ENCODE data around the gene FRY. TPM values are rescaled to one million over a fixed set of nuclear protein-coding genes. Genes with fewer than 3 reads are reported as not detected.

Gene FRY
- total and polyA plus RNA-seq, 10 of the 15 experiments (the other 5 are each of a cell fraction or from before 2014, with no cell fraction given): 0.18 to 1.4 (median 0.30) TPM

- Histone ChIP-seq H3K36me3 (ENCODE audit: control insufficient read depth in 2 of 2, insufficient read depth in 2 of 2, low read length in 1 of 2) (no peaks in the 10 kb centered on the region), H3K4me3 (no peak overlapping the region), H3K4me1 (ENCODE audit: control insufficient read depth, insufficient read depth, low read length) (no peaks in the 10 kb centered on the region), H3K9ac (ENCODE audit: control insufficient read depth, insufficient read depth, low read length) (no peak overlapping the region), H3K9me3 (replicated peaks; ENCODE audit: control insufficient read depth, insufficient read depth, low read length) (no peaks in the 10 kb centered on the region), H2AFZ (ENCODE audit: control insufficient read depth, low read depth, low read length) (no peak overlapping the region), H3K27me3 (replicated peaks in 1 of 2; ENCODE audit: control insufficient read depth in 2 of 2, insufficient read depth in 2 of 2, low read length in 1 of 2) (no peaks in the 10 kb centered on the region; a peak in 1 of 4 replicates), H3K27ac (ENCODE audit: control insufficient read depth, insufficient read depth) (no peak overlapping the region), H4K20me1 (ENCODE audit: control insufficient read depth, insufficient read depth) (no peaks in the 10 kb centered on the region), H3K79me2 (ENCODE audit: control insufficient read depth, insufficient read depth, low read length) (no peaks in the 10 kb centered on the region), H3K4me2 (ENCODE audit: control insufficient read depth, insufficient read depth) (no peak overlapping the region)
- no TSS peak for BruUV-seq (replicated peaks)
- intact Hi-C loops (cut with micrococcal nuclease; ENCODE audit: unreplicated experiment): no loop called here
- ChIA-PET SMC1A (ENCODE audit: uncharacterized antibody, unreplicated experiment) (no interaction called here), POLR2A (no interaction called here), RAD21 (ENCODE audit: unreplicated experiment) (no interaction called here), CTCF (interaction anchor here (1.7 kb wide), 1 partner anchor 12 kb away, joined by 3 read pairs; no protein-coding TSS in a partner anchor)
- no peak for DNase-seq (ENCODE audit: low read depth, low spot score)
- TF ChIP-seq HSF1 (IDR thresholded peaks at IDR 0.05; ENCODE audit: low read depth, low read length) (no peak), PAX8 (IDR thresholded peaks at IDR 0.05) (no peak), PRDM15 (CRISPR knock-in tag; IDR thresholded peaks at IDR 0.05) (no peak), ZBTB40 (IDR thresholded peaks at IDR 0.05; ENCODE audit: borderline replicate concordance) (no peak), DPF2 (IDR thresholded peaks at IDR 0.05) (no peak), RAD21 (IDR thresholded peaks at IDR 0.05; ENCODE audit: insufficient read depth, low read depth, low read length) (no peak)
- ATAC-seq: no peak
- FAIRE-seq: no peak
- in situ Hi-C loops (cut with MboI): no loop called here
Observed at GRCh38 chr13:32257649-32258048, 226.1 kb downstream of the FRY start.
